GM12872 (cell line): ENCODE data around the gene KIF5B.

ENCODE experiments used
- CTCF ChIP-seq: IDR thresholded peaks from 3 replicates; pipeline ENCODE4 v1.5.1; 2011; ENCODE audit warnings: low read depth, mild to moderate bottlenecking, low read length, moderate library complexity; ENCODE audit not compliant: insufficient read depth

The KIF5B gene

GRCh38 chr10:32054094-32054493 lies 2.1 kb downstream of the KIF5B start:
- TF ChIP-seq CTCF = no peak

DNA sequence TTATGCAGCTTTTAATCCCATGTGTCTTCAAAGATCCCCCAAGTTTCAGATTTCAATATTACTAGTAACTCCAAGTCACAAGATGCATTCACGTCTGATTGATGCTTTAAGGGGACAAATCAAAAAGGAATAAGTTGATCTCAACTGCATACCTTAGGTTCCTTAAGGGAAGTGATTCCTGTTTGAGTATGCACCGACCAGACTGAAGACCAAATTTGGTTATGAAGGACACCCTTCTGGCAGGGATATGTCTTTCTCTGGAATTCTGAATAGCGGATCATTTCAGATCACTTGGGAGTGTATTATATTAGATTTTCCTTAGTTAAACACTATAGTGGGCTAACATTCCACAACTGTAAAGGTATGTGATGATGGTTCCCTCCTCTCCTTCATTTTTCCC lies 4.3 kb downstream of the KIF5B start:
- no peak for TF ChIP-seq CTCF

DNA sequence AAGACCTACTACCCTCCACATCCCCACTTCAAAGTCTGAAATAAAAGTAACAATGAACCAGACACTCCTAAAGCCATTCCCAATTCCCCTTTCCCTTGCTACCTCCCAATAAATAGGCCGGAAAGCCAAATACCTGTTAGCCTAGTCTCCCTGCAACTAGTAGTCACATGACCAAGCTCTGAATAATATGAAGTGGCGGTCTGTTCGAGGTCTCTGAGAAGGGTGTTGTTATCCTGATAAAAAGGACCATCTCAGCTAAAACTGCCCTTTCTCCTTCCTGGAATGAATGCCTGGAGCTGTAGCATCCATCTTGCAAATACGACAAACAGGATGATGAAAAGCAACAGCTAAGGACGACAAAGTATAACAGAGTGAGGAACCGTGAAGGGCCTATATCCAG lies 6.0 kb downstream of the KIF5B start:
- no peak for TF ChIP-seq CTCF

DNA sequence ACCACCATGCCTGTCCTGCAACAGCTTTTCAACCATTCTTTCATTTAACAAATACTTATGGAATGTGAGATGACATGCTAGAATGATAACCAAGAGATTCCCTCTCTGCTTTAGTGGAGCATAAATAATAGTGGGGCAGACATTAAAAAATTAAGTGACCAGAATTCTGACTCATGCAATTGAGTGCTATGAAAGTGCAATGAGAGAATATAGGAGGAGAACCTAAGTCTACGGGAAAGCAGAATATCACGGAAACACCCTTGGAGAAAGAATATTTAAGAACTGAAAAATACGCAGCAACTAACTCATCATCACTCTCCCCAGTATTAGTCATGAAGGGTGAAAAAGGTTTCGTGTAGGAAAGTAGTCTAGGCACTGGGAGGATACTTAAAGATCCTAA lies 7.1 kb downstream of the KIF5B start:
- TF ChIP-seq CTCF = no peak

GRCh38 chr10:32048282-32048681 lies 7.9 kb downstream of the KIF5B start:
- TF ChIP-seq CTCF = no peak

- TF ChIP-seq CTCF = no peak
Measured at GRCh38 chr10:32047881-32048280, 8.3 kb downstream of the KIF5B start.

GRCh38 chr10:32046151-32046550 lies 10.1 kb downstream of the KIF5B start:
- TF ChIP-seq CTCF = no peak

DNA sequence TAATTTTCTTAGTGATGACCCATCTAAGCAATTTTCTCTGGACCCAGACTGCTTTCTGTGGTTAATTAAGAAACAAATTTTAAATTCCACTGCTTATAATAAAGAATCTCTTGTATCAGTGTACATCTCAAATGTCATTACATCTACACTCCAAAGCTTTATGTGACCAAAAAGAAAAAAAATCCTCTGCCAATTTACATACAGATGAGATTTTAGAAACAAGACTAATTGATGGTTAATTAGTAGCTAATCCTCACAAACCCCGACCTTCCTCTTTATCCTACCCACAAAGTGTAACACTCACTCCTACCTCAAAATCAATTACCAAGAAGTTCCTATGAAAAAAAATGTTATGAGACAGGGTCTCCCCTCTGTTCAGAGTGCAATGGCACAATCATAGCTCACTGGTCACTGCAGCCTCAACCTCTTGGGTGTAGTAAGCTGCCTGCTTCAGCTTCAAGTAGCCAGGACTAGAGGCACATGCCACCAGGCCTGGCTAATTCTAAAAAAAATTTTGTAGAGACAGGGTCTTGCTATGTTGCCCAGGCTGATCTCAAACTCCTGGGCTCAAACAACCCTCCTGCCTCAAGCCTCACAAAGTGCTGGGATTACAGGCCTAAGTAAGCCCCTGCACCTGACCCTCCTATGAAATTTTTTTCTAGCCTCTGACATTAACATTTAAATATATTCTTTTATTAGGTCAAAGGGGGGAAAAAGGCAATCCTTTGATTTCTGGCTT lies 14.8 kb downstream of the KIF5B start:
- no peak for TF ChIP-seq CTCF
